Hematopoietic multipotent progenitor cell treated with erythropoietin and hydrocortisone succinate and interleukin-3 and kit ligand, for 8 days (in vitro differentiated cells): ENCODE data around the gene LRRC25.
A peak's percentile ranks its signal among the peaks of the same experiment; 100 is the strongest.

Source experiments
- DNase-seq: peaks from one replicate; pipeline ENCODE4 v3.0.0-alpha.2; 2015

The LRRC25 gene

DNA sequence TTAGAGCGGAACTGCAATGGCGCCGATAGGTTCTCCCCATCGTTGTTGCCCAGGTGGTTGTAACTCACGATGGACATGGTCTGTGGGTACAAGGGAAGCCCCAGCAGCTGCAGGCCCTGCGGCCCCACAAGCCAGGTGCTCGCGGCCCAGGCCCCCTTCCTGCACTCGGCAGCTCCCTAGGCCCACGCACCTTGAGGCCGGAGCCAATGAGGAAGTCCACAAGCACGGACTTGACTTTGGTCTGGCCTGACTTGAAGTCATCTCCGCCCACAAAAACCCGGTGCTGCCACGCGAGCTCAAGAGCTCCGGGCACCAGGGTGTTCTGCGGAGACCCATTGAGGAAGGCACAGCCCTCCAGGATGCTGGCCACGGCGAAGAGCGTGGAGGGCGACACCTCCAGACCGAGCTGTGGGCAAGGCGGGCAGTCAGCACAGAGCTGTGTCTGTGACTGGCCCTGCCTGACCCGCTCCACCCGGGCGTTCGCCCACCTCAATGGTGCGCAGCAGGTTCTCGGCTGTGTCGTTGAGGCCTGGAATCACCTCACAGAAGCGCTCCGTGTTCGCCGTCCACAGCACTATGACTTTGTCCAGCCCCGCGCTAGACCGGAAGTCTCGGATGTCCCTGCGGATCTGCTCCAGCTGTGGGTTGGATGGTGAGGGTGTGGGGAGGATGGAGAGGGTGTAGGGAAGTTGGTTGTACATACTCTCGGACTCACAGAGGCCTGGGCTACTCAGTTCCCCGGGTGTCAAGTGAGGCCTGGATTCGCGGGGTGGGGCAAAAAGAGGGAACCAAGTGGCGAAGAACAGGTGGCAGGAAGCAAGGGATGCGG is 38.6 kb upstream of the LRRC25 start:
- no peak for DNase-seq

DNA sequence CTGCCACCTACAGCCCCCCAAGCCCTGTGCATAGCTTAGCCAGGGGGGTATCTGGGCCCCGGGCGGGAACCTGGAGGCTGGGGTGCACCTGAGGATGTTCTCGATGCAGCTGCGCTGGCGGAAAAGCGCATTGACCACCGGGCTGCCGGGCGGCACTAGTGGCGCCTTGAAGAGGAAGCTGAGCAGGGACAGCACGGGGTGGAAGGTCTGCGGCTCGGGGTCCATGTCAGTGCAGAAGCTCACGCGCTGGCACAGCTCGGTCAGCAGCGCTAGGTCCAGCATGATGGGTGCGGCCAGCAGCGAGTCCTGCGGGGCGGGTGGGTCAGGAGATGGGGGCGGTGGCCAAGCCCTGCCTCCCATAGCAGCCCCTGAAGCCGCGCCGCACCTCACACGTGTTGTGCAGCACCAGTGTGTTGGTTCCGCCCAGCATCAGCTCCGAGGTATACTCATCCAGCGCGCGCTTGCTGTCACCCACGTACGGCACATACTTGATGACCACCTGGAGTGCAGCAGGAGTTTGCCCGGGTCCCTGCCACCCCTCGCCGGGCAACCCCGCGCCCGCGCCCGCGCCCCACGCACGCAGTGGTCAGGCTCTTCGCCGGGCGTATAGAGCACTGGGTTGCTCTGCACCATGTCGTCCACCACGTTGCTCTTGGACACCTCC is 37.9 kb upstream of the LRRC25 start:
- no peak for DNase-seq

DNA sequence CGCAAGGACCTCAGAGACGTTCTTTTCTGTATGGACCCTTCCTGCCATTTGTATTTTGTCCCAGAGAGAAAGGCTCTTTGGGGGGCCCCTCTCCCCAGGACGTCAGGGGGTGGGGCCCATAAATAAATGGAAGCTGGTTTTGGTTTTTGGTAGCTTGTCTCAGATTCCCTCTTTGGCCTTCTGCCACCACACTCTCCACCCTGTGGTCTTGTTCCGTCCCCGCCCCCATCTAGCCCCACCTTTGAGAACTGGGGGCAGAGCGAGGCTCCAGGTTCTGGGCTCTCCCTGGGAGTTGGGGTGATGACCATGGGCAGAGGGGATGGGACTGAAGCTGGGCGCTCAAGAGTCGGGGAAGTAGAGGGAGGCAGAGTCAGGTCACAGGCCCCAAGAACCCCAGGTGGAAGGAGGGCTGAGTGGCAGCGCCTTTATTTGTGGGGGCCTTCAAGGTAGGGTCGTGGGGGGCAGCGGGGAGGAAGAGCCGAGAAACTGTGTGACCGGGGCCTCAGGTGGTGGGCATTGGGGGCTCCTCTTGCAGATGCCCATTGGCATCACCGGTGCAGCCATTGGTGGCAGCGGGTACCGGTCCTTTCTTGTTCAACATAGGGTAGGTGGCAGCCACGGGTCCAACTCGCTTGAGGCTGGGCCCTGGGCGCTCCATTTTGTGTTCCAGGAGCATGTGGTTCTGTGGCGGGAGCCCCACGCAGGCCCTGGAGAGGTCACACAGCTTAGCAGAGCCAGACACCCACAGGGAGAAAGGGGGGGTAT is 37.2 kb upstream of the LRRC25 start:
- DNase-seq = peak; percentile 55

DNA sequence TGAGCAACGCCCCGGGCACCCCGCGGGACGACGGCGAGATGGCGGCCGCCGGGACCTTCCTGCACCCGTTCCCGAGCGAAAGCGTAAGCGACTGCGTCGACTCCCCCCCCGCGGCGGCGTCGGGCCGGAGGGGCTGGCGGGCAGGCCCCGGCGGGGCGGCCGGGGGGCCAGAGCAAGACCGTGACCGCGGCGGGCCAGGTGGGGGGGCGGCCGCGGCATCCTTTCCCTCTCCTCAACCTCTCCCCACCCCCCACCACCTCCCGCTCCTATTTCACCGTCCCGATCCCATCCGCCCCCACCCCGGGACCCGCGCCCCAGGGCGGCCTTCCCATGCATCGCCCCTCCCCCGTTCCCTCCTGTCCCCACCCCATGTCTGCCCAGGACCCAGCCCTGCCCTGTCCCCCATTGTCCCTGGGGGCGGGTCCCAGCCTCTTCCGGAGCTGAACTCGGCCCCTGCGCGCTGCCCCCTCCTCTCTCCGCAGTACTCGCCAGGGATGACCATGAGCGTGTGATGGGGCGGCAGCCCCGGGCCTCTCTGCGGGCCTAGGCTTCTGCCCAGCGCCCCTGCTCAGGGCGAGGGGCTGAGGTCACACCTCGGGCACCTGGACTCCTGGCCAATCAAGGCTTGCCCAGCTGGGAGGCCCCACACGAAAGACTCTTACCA is 36.4 kb upstream of the LRRC25 start:
- no peak for DNase-seq

- DNase-seq = no peak
Measured at GRCh38 chr19:18433015-18433691, 35.7 kb upstream of the LRRC25 start.

DNA sequence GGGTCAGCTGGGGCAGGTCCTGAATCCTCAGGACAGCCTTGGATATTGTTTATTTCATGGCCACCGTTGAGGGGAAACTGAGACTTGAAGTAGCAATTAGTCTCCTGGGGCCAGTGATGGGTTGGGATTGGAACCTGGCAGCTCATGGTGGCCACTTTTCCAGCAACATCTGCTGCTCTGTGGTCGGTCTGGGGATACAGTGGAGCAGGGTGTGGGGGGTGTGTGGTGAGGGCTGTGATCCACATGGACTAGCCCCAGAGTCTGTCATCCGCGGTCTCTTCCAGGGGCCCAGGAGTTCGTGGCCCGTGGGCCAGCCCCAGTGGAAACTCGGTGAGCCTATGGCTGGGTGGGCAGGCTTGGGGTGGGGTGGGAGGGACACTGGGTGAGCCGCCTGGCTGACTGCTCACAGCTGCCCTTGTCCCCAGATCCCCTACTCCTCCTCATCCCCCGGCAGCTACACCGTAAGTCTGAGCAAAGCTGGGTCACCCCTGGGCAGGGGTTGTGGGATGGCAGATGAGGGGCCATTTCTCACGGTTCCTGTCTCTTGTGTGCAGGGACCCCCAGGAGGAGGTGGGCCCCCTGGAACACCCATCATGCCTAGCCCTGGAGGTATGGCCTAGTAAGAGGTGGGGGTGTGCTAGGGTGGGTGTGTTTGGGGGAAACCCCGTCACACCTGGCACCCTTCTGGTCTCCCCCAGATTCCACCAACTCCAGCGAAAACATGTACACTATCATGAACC is 35.0 kb upstream of the LRRC25 start:
- no peak for DNase-seq

DNA sequence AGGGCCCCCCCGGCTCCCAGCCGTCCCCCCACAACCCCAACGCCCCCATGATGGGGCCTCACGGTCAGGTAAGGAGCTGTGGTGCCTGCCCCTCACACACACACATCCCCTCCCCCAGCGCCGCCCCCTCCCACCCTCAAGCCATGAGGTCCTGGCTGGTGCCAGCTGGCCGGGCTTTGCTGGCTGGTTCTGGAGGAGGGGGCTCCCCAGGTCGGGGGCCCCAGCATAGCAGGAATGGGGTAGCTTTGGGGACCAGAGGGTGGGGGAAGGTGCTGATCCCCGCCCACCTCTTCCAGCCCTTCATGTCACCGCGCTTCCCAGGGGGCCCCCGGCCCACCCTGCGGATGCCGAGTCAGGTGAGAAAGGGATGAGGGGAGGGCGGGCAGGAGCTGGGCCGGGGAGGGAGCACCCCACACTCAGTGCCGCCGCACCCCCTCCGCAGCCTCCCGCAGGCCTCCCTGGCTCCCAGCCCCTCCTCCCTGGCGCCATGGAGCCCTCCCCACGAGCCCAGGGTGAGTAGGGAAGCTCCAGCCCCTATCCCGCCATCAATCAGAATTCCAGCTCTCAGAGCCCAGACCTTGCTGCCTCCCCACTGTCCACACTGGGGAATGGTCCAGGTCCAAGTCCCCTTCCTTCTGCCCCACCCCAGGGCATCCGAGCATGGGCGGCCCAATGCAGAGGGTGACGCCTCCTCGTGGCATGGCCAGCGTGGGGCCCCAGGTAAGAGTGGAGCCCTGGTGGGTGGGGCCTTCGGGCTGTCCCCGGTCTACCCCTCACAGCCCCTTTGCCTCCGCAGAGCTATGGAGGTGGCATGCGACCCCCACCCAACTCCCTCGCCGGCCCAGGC is 34.2 kb upstream of the LRRC25 start:
- DNase-seq = no peak

GRCh38 chr19:18430417-18431144 is 33.2 kb upstream of the LRRC25 start:
- no peak for DNase-seq

GRCh38 chr19:18429717-18430416 is 32.4 kb upstream of the LRRC25 start:
- no peak for DNase-seq

GRCh38 chr19:18428787-18429674 is 31.6 kb upstream of the LRRC25 start:
- peak; percentile 83 for DNase-seq

GRCh38 chr19:18428173-18428786 is 30.9 kb upstream of the LRRC25 start:
- no peak for DNase-seq

DNA sequence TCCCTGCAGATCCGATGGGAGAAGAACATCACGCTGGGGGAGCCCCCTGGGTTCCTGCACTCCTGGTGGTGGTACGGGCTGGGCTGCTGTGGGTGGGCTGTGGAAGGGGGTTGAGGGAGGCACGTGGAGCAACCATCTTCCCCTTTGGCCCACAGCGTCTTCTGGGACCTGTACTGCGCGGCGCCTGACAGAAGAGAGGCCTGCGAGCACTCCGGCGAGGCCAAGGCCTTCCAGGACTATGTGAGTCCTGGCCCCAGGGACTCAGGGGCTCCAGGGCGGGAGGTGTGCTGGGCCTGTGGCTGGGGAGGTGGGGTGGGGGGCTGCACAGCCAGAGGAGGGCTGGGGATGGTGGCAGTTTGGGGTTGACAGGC is 30.3 kb upstream of the LRRC25 start:
- no peak for DNase-seq

DNA sequence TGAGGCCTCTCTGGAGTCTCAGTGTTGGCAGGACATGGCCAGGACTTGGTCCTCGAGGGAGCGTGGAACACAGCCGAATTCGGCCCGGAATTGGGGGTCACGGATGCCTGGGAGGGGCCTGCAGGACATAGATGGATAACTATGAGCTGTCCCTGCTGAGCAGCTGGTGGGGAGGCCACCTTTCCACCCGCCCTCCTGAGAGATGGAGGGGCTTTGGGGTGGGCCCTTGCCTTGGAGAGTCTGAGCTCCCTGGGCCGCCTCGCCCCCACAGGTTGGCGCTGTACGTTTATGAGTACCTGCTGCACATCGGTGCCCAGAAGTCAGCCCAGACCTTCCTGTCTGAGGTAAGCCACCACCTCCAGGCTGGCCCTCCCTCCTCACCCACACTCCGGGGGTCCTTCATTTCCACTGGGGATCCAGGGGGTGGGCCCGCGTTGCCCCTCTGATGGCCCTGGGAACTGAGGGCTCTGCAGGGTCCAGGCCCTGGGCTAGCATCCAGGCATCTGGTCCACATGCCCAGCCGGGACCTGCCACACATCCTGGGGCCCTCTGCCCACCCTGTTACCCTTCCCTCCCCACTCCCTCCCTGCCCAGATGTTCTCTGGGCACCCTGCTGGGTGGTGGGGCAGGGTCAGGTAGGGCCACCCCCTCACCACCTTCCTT is 29.8 kb upstream of the LRRC25 start:
- no peak for DNase-seq

DNA sequence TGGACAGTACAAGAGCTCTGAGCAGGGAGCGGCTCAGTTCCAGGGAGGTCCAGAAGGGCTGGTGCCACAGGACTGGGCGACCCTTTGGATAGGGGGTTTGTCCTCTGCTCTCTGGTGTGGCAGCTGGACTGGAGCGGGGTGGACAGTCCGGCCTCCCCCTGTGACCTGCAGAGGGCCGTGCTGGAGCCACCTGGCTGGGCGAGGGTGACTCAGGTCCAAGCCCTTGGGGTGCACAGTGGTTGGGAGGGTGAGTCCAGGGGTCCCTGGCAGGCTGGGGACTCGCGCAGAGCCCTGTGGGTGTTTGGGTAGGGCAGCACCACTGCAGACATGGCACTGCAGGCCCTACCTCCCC is 29.0 kb upstream of the LRRC25 start:
- DNase-seq = no peak

DNA sequence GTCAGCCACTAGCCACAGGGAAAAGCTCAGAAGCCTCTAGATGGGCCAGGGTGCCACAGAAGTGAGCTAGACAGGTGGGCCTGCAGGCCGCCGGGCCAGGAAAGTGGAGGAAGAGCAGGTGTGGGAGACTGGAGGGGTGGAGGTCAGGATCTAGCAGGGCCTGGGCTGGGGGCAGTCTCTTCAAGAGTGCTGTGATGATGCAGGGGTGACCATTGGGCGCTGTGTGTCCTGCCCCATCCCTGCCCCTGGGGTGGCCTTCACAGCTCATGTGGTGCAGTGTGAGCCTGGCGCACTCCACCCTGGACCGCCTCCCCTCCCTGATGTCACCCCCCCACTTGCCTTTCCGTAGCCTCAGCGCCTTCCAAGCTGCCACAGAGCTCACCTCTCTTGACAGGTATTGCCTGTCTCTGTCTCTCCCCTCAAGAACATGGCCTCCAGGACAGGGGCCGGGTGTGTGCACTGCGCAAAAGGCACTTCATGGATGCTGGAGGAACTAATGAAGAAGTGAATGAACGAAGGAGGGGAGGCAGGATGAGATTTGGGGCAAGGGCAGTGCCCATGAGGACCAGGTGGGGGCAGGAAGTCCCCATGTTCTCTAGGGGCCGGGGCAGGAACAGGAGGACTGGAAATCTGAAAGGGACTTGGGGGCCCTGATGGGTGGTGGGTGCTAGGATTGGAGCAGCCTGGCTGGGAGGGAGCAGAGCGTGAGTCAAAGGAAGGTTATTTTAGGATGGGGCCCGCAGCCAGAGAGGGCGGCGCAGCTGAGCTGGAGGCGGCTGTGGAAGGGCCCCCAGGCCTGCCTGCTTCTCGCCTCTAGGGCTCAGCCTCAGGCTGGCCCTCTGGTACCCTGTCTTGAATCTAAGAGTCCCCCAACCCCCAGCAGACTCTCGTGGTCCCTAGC is 28.3 kb upstream of the LRRC25 start:
- DNase-seq = no peak

- no peak for DNase-seq
Measured at GRCh38 chr19:18424890-18425514, 27.6 kb upstream of the LRRC25 start.
